SK-N-SH (cell line): ENCODE measurements around the gene ORC4. TPM values are rescaled to one million over a fixed set of nuclear protein-coding genes. Genes with fewer than 3 reads are reported as not detected.

ENCODE experiments used
- CTCF ChIA-PET: fragments of 300-600, 350-600 bp; formaldehyde crosslinking; extraction: SDS; loops from one replicate; lab custom pipeline; 2021; lab: Yijun Ruan, JAX
- POLR2A ChIA-PET: fragments of 350-600 bp; sonication (Branson Sonifier 250); formaldehyde crosslinking; extraction: SDS; loops from one replicate; lab custom pipeline; 2020; ENCODE audit warnings: antibody characterized with exemption, inconsistent platforms; lab: Yijun Ruan, JAX
- DNase-seq: peaks from one replicate; pipeline ENCODE4 v3.0.0; 2012
- H2AFZ ChIP-seq: fragments of 200-600 bp; sonication (generic); 2 replicates; pipeline ENCODE4 v1.8.1; 2016; ENCODE audit warnings: antibody characterized with exemption, mild to moderate bottlenecking, low read depth
- H3F3A ChIP-seq: fragments of 200-600 bp; sonication (generic); replicated peaks from 2 replicates; pipeline ENCODE3; 2016; ENCODE audit warnings: antibody characterized with exemption, mild to moderate bottlenecking; ENCODE audit not compliant: insufficient read depth
- H3K27ac ChIP-seq, 2 experiments: fragments of 200-500 bp in 1 of 2; fragments of 200-600 bp in 1 of 2; sonication (Bioruptor generic) in 1 of 2; sonication (generic), shearing (Covaris generic) in 1 of 2; 2 replicates each; pipeline versions ENCODE4 v1.5.1 to v1.6.1; 2014 to 2016; ENCODE audit warnings: low read depth in 2 of 2, inconsistent platforms in 1 of 2, low read length in 1 of 2, mild to moderate bottlenecking in 1 of 2, mixed read lengths in 1 of 2
- H3K27me3 ChIP-seq: fragments of 200-600 bp; sonication (generic), shearing (Covaris generic); 2 replicates; pipeline ENCODE4 v1.6.1; 2016; ENCODE audit warnings: mixed run types; ENCODE audit not compliant: insufficient read depth
- H3K36me3 ChIP-seq, 2 experiments: fragments of 200-500 bp in 1 of 2; fragments of 200-600 bp in 1 of 2; sonication (Bioruptor generic) in 1 of 2; sonication (generic) in 1 of 2; replicated peaks in 1 of 2; 2 replicates each; pipeline versions ENCODE3 to v1.5.1; 2014 to 2016; ENCODE audit warnings: low read length in 1 of 2, mild to moderate bottlenecking in 1 of 2; ENCODE audit not compliant: insufficient read depth in 2 of 2, control insufficient read depth in 1 of 2
- H3K4me1 ChIP-seq, 2 experiments: fragments of 200-500 bp in 1 of 2; fragments of 200-600 bp in 1 of 2; sonication (Bioruptor generic) in 1 of 2; sonication (generic), shearing (Covaris generic) in 1 of 2; 2 replicates each; pipeline versions ENCODE4 v1.5.1 to v1.6.1; 2014 to 2016; ENCODE audit warnings: low read depth in 1 of 2, low read length in 1 of 2, mixed run types in 1 of 2; ENCODE audit not compliant: insufficient read depth in 2 of 2, control insufficient read depth in 1 of 2
- H3K4me2 ChIP-seq: fragments of 200-600 bp; sonication (generic), shearing (Covaris generic); 2 replicates; pipeline ENCODE4 v1.6.1; 2017; ENCODE audit warnings: mixed run types
- H3K4me3 ChIP-seq, 2 experiments: fragments of 200-500 bp in 1 of 2; fragments of 200-600 bp in 1 of 2; sonication (Bioruptor generic) in 1 of 2; sonication (generic), shearing (Covaris generic) in 1 of 2; 2 replicates each; pipeline versions ENCODE4 v1.5.1 to v1.8.1; 2014 to 2016; ENCODE audit warnings: low read depth in 2 of 2, inconsistent platforms in 1 of 2, low read length in 1 of 2, mild to moderate bottlenecking in 1 of 2, mixed read lengths in 1 of 2, moderate library complexity in 1 of 2
- H3K79me2 ChIP-seq: fragments of 200-600 bp; sonication (generic); 2 replicates; pipeline ENCODE4 v1.8.1; 2017; ENCODE audit warnings: mild to moderate bottlenecking; ENCODE audit not compliant: insufficient read depth
- H3K9ac ChIP-seq: fragments of 200-600 bp; sonication (generic); 2 replicates; pipeline ENCODE4 v1.6.1; 2017; ENCODE audit warnings: mixed run types
- H3K9me2 ChIP-seq: fragments of 200-600 bp; sonication (generic); 2 replicates; pipeline ENCODE4 v1.6.1; 2017; ENCODE audit warnings: mixed run types
- H3K9me3 ChIP-seq: fragments of 200-600 bp; sonication (generic); 2 replicates; pipeline ENCODE4 v1.6.1; 2017; ENCODE audit warnings: mixed run types, mild to moderate bottlenecking, moderate library complexity
- H4K20me1 ChIP-seq: fragments of 200-600 bp; sonication (generic); 2 replicates; pipeline ENCODE4 v1.6.1; 2017; ENCODE audit warnings: mild to moderate bottlenecking, mixed run types; ENCODE audit not compliant: insufficient read depth
- EP300 ChIP-seq, 2 experiments: IDR thresholded peaks; 2 replicates each; pipeline versions ENCODE4 v1.4.0 to v1.6.1; 2012; ENCODE audit warnings: borderline replicate concordance in 1 of 2, low read depth in 1 of 2, low read length in 1 of 2
- EZH2phosphoT487 ChIP-seq: fragments of 200-600 bp; sonication (generic); IDR thresholded peaks from 2 replicates; pipeline ENCODE4 v1.6.1; 2017; ENCODE audit warnings: low read depth, mixed run types, mild to moderate bottlenecking, antibody characterized with exemption, moderate library complexity, borderline replicate concordance
- FOXJ3 ChIP-seq: sonication (generic); formaldehyde crosslinking; IDR thresholded peaks from 2 replicates; pipeline ENCODE4 v1.5.1; 2020; ENCODE audit warnings: mild to moderate bottlenecking, missing genetic modification reagents
- FOXM1 ChIP-seq: IDR thresholded peaks from 2 replicates; pipeline ENCODE4 v1.4.0; 2012; ENCODE audit warnings: low read depth, mild to moderate bottlenecking
- GABPA ChIP-seq: IDR thresholded peaks from 2 replicates; pipeline ENCODE4 v1.4.0; 2012; ENCODE audit warnings: low read depth, mild to moderate bottlenecking
- GATA2 ChIP-seq: sonication (generic); formaldehyde crosslinking; IDR thresholded peaks from 2 replicates; pipeline ENCODE4 v1.5.0; 2020; ENCODE audit warnings: mild to moderate bottlenecking, missing genetic modification reagents
- MEF2A ChIP-seq: IDR thresholded peaks from 2 replicates; pipeline ENCODE4 v1.4.0; 2012; ENCODE audit warnings: low read depth, borderline replicate concordance
- NFIC ChIP-seq: IDR thresholded peaks from 2 replicates; pipeline ENCODE4 v1.4.0; 2012; ENCODE audit warnings: borderline replicate concordance
- NRF1 ChIP-seq: IDR thresholded peaks from 2 replicates; pipeline ENCODE4 v1.6.1; 2012; ENCODE audit warnings: low read depth, mild to moderate bottlenecking, low read length
- POLR2AphosphoS5 ChIP-seq: IDR thresholded peaks from 2 replicates; pipeline ENCODE4 v1.6.1; 2012; ENCODE audit warnings: low read depth, low read length
- RAD21 ChIP-seq: IDR thresholded peaks from 2 replicates; pipeline ENCODE4 v1.6.1; 2012; ENCODE audit warnings: mild to moderate bottlenecking, low read length
- RCOR1 ChIP-seq: fragments of 150-350 bp; IDR thresholded peaks from 2 replicates; pipeline ENCODE4 v1.6.1; 2017; ENCODE audit warnings: antibody characterized with exemption, low read length
- RFX5 ChIP-seq: IDR thresholded peaks from 2 replicates; pipeline ENCODE4 v1.6.1; 2012; ENCODE audit warnings: mild to moderate bottlenecking, improper control_type of control experiment, low read length
- RXRA ChIP-seq: IDR thresholded peaks from 2 replicates; pipeline ENCODE4 v1.4.0; 2012; ENCODE audit warnings: low read depth, mild to moderate bottlenecking, borderline replicate concordance
- SIN3A ChIP-seq: IDR thresholded peaks from 2 replicates; pipeline ENCODE4 v1.6.1; 2012; ENCODE audit warnings: low read depth, mild to moderate bottlenecking, low read length, moderate library complexity, borderline replicate concordance
- TEAD4 ChIP-seq: IDR thresholded peaks from 2 replicates; pipeline ENCODE4 v1.4.0; 2012; ENCODE audit warnings: mild to moderate bottlenecking, borderline replicate concordance; ENCODE audit not compliant: insufficient read depth
- YY1 ChIP-seq: IDR thresholded peaks from 2 replicates; pipeline ENCODE4 v1.4.0; 2012; ENCODE audit warnings: low read depth, mild to moderate bottlenecking
- WGBS: methylation state at CpG from one replicate; pipeline ENCODE4 v1.1.6; 2017; ENCODE audit warnings: low lambda C conversion rate; 5-methylcytosine and 5-hydroxymethylcytosine counted together
- polyA plus RNA-seq, 3 experiments: library from polyadenylated mRNA; depleted of rRNA; stranded (reverse); fragments of >200 nt; gene quantifications; 2 replicates each; pipeline ENCODE4 v1.2.3, GENCODE V29; 2012
- TF ChIP-seq, protein P1 (sequence below): fragments of 200-600 bp; sonication (generic); IDR thresholded peaks from 2 replicates; pipeline ENCODE4 v1.6.1; 2017; ENCODE audit warnings: antibody characterized with exemption, mild to moderate bottlenecking, moderate library complexity
- TF ChIP-seq, protein P2 (sequence below): IDR thresholded peaks from 2 replicates; pipeline ENCODE4 v1.4.0; 2012; ENCODE audit warnings: low read depth, borderline replicate concordance
- TF ChIP-seq, protein P3 (sequence below): fragments of 150-350 bp; IDR thresholded peaks from 2 replicates; pipeline ENCODE4 v1.6.1; 2016; ENCODE audit warnings: mild to moderate bottlenecking, low read depth, low read length
- TF ChIP-seq, protein P4 (sequence below): fragments of 150-350 bp; IDR thresholded peaks from 2 replicates; pipeline ENCODE4 v1.6.1; 2017; ENCODE audit warnings: antibody characterized with exemption, low read length, low read depth, borderline replicate concordance

Gene ORC4
- polyA plus RNA-seq, 1 of the 3 experiments (the other 2 are of a cell fraction): 15.2 TPM

DNA sequence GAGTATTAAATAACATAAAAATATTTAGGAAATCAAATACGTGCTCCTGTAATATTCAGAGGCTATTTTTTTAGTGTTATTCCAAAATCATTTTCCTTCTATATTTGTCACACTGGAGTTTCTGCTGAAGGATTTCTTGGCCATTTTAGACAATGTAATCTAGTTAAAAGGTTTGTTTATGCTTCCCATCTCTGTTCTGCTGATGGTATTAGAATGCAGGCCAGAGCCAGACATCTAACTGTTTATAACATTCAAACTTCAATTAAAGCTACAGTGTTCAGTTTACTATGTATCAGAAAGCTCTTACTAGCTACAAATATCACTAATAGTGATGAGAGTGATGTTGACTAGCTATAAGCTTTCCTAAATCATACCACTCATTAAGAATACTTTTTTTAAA lies 8.2 kb upstream of the ORC4 start:
- peaks cover 3% of the 10 kb centered on the region for H3F3A ChIP-seq
- peaks cover 70% of the 10 kb centered on the region for H3K79me2 ChIP-seq
- H3K9ac ChIP-seq: no peak overlapping the region
- H2AFZ ChIP-seq: no peak overlapping the region
- ChIA-PET POLR2A (no interaction called here), CTCF (interaction anchor here (0.6 to 1.1 kb wide), 3 partner anchors 9 to 480 kb away, joined by 3 to 4 read pairs (median 4); no protein-coding TSS in a partner anchor)
- peaks cover 0 to 2% of the 10 kb centered on the region in 2 experiments; a peak in 3 of 4 replicates for H3K4me1 ChIP-seq
- no peaks in the 10 kb centered on the region; the same call in 1 of the 2 replicates for H4K20me1 ChIP-seq
- H3K27ac ChIP-seq: no peak overlapping the region; a peak in 1 of 4 replicates
- no peaks in the 10 kb centered on the region for H3K27me3 ChIP-seq
- no peak overlapping the region for H3K4me2 ChIP-seq
- H3K4me3 ChIP-seq: no peak overlapping the region
- peaks cover 0 to 4% of the 10 kb centered on the region in 2 experiments for H3K36me3 ChIP-seq
- H3K9me2 ChIP-seq: no peaks in the 10 kb centered on the region
- no peak for DNase-seq
- no peaks in the 10 kb centered on the region for H3K9me3 ChIP-seq
- TF ChIP-seq, protein P1, sequence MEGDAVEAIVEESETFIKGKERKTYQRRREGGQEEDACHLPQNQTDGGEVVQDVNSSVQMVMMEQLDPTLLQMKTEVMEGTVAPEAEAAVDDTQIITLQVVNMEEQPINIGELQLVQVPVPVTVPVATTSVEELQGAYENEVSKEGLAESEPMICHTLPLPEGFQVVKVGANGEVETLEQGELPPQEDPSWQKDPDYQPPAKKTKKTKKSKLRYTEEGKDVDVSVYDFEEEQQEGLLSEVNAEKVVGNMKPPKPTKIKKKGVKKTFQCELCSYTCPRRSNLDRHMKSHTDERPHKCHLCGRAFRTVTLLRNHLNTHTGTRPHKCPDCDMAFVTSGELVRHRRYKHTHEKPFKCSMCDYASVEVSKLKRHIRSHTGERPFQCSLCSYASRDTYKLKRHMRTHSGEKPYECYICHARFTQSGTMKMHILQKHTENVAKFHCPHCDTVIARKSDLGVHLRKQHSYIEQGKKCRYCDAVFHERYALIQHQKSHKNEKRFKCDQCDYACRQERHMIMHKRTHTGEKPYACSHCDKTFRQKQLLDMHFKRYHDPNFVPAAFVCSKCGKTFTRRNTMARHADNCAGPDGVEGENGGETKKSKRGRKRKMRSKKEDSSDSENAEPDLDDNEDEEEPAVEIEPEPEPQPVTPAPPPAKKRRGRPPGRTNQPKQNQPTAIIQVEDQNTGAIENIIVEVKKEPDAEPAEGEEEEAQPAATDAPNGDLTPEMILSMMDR: no peak
- no peak for TF ChIP-seq EZH2phosphoT487
- TF ChIP-seq RCOR1: no peak
- TF ChIP-seq RAD21: no peak
- TF ChIP-seq TEAD4: no peak
- TF ChIP-seq POLR2AphosphoS5: no peak
- TF ChIP-seq, protein P2, sequence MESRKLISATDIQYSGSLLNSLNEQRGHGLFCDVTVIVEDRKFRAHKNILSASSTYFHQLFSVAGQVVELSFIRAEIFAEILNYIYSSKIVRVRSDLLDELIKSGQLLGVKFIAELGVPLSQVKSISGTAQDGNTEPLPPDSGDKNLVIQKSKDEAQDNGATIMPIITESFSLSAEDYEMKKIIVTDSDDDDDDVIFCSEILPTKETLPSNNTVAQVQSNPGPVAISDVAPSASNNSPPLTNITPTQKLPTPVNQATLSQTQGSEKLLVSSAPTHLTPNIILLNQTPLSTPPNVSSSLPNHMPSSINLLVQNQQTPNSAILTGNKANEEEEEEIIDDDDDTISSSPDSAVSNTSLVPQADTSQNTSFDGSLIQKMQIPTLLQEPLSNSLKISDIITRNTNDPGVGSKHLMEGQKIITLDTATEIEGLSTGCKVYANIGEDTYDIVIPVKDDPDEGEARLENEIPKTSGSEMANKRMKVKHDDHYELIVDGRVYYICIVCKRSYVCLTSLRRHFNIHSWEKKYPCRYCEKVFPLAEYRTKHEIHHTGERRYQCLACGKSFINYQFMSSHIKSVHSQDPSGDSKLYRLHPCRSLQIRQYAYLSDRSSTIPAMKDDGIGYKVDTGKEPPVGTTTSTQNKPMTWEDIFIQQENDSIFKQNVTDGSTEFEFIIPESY: no peak
- TF ChIP-seq SIN3A: no peak
- TF ChIP-seq NFIC: no peak
- no peak for TF ChIP-seq GABPA
- TF ChIP-seq YY1: no peak
- TF ChIP-seq NRF1: no peak
- TF ChIP-seq RFX5: no peak
- 94% methylated on average over 1 of the region's 1 CpG for WGBS

- POLR2A ChIA-PET: no interaction called here
- 69% methylated on average over 1 of the region's 1 CpG for WGBS
- H4K20me1 ChIP-seq: no peaks in the 10 kb centered on the region; the same call in 1 of the 2 replicates
- H3K4me1 ChIP-seq: peaks cover 0 to 12% of the 10 kb centered on the region in 2 experiments; a peak in 3 of 4 replicates
- H3F3A ChIP-seq: peaks cover 3% of the 10 kb centered on the region
- no peak overlapping the region for H3K9ac ChIP-seq
- no peaks in the 10 kb centered on the region for H3K9me2 ChIP-seq
- CTCF ChIA-PET: interaction anchor here (0.6 to 1.1 kb wide), 2 partner anchors 9 to 10 kb away, joined by 4 read pairs; no protein-coding TSS in a partner anchor
- no peak overlapping the region; a peak in 1 of 4 replicates for H3K27ac ChIP-seq
- no peak overlapping the region for H3K4me2 ChIP-seq
- H3K9me3 ChIP-seq: no peaks in the 10 kb centered on the region
- peaks cover 79% of the 10 kb centered on the region for H3K79me2 ChIP-seq
- no peak overlapping the region for H3K4me3 ChIP-seq
- no peaks in the 10 kb centered on the region for H3K27me3 ChIP-seq
- DNase-seq: no peak
- H2AFZ ChIP-seq: no peak overlapping the region
- H3K36me3 ChIP-seq: peaks cover 0 to 4% of the 10 kb centered on the region in 2 experiments
- TF ChIP-seq FOXJ3 (CRISPR knock-in tag) (no peak), YY1 (no peak), SIN3A (no peak), RXRA (no peak), NFIC (no peak), MEF2A (no peak), RCOR1 (no peak), GATA2 (no peak), EP300 (IDR thresholded peaks at IDR 0.05; ENCODE audit: borderline replicate concordance in 1 of 2, low read depth in 1 of 2, low read length in 1 of 2) (no peak), RFX5 (no peak), RAD21 (no peak), EZH2phosphoT487 (no peak), FOXM1 (no peak), NRF1 (no peak)
- TF ChIP-seq, protein P3, sequence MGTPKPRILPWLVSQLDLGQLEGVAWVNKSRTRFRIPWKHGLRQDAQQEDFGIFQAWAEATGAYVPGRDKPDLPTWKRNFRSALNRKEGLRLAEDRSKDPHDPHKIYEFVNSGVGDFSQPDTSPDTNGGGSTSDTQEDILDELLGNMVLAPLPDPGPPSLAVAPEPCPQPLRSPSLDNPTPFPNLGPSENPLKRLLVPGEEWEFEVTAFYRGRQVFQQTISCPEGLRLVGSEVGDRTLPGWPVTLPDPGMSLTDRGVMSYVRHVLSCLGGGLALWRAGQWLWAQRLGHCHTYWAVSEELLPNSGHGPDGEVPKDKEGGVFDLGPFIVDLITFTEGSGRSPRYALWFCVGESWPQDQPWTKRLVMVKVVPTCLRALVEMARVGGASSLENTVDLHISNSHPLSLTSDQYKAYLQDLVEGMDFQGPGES: no peak
- TF ChIP-seq, protein P4, sequence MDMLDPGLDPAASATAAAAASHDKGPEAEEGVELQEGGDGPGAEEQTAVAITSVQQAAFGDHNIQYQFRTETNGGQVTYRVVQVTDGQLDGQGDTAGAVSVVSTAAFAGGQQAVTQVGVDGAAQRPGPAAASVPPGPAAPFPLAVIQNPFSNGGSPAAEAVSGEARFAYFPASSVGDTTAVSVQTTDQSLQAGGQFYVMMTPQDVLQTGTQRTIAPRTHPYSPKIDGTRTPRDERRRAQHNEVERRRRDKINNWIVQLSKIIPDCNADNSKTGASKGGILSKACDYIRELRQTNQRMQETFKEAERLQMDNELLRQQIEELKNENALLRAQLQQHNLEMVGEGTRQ: no peak
Measured at GRCh38 chr2:148027822-148028221, 7.3 kb upstream of the ORC4 start.
